GM21528 (cell line): ENCODE data around the gene EP300.
"Not testable (repeated sequence)": the region's sequence is repeated elsewhere in the genome, so short reads cannot be mapped to it uniquely, and the experiment has no call there.

Source experiments
- ATAC-seq: cut with Tn5 transposase; IDR thresholded peaks from one replicate; pipeline ENCODE4 v1.9.1; 2021; ENCODE audit warnings: mild to moderate bottlenecking, moderate library complexity; ENCODE audit not compliant: unreplicated experiment, low FRiP score

The EP300 gene

GRCh38 chr22:41092023-41092817, at the start of gene EP300:
TSS of gene EP300 (plus strand) at chr22:41092592. CDS start at chr22:41093005, 413 bp downstream.
- peak; percentile 35 for ATAC-seq

DNA sequence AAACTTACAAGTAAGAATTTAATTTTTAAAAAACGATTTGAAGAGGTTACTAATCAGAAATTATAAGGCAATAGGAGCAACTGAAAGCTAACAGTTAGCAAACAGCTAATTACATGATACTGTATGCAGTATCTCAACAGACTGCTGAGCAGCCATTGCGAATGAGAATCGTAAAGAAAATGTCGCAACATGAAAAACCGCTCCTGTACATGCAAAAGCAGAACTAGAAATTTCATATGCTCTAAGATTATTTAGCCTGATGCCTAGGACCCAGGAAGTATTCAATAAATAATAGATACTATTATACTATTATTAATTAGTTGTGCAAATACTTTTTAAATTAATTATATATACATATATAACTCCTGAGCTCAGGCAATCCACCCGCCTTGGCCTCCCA, 48.7 kb upstream of the EP300 start:
- ATAC-seq: no peak

GRCh38 chr22:41045575-41045974, 46.8 kb upstream of the EP300 start:
- ATAC-seq: not testable (repeated sequence)

- no peak for ATAC-seq
These were observed 44.6 kb upstream of the EP300 start for GRCh38 chr22:41047801-41048211.

DNA sequence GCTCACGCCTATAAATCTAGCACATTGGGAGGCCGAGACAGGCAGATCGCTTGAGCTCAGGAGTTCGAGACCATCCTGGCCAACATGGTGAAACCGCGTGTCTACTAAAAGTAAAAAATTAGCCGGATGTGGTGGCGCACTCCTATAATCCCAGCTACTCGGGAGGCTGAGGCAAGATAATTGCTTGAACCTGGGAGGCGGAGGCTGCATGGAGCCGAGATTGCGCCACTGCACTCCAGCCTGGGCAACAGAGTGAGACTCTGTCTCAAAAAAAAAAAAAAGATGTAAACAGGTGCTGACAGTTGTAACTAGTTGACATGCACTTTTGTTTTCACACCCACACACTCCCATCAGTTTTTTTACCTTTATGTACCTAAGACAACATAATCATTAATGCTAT, 44.0 kb upstream of the EP300 start:
- not testable (repeated sequence) for ATAC-seq

- no peak for ATAC-seq
These were observed 43.3 kb upstream of the EP300 start for GRCh38 chr22:41048791-41049717.

DNA sequence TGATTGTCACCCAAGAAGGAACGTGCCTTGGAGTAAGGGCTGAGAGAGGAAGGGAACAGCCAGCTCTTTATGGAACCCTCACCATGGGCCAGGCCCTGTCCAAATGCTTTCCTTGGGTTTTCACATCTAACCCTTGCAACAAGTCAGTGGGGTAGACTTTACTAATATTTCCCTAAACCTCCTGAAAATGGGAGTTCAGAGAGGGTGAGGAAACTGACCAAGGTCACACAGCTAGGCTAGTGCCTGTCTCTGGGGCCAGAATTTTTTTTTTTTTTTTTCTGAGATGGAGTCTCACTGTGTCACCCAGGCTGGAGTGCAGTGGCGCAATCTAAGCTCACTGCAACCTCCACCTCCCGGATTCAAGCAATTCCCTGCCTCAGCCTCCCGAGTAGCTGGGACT, 42.6 kb upstream of the EP300 start:
- ATAC-seq: not testable (repeated sequence)

GRCh38 chr22:41050883-41051282, 41.5 kb upstream of the EP300 start:
- no peak for ATAC-seq

GRCh38 chr22:41052661-41053490, 39.5 kb upstream of the EP300 start:
- no peak for ATAC-seq

- ATAC-seq: no peak
These were observed 35.3 kb upstream of the EP300 start for GRCh38 chr22:41057076-41057475.

GRCh38 chr22:41062146-41062545, 30.2 kb upstream of the EP300 start:
- no peak for ATAC-seq

GRCh38 chr22:41064326-41064725, 28.1 kb upstream of the EP300 start:
- ATAC-seq: not testable (repeated sequence)

DNA sequence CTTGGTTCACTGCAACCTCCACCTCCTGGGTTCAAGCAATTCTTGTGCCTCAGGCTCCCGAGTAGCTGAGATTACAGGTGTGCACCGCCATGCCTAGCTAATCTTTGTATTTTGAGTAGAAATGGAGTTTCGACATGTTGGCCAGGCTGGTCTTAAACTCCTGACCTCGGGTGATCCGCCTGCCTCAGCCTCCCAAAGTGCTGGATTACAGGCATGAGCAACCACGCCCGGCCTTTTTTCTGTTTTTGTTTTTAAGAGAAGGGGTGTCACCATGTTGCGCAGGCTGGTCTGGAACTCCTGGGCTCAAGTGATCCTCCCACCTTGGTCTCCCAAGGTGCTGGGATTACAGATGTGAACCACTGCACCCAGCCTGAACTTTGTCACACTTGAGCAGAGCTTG, 26.1 kb upstream of the EP300 start:
- not testable (repeated sequence) for ATAC-seq

DNA sequence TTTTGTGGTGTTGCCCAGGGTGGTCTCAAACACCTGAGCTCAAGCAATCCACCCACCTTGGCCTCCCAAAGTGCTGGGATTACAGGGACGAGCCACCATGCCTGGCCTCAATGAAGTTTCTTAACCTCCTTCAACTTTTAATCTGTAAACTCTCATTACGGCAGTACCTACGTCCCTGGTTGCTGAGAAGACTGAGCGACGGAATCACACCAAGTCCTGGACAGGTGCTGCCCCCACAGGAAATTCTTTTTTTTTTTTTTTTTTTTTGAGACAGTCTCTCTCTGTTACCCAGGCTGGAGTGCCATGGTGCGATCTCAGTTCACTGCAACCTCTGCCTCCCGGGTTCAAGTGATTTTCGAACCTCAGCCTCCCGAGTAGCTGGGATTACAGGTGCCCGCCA, 24.4 kb upstream of the EP300 start:
- not testable (repeated sequence) for ATAC-seq

DNA sequence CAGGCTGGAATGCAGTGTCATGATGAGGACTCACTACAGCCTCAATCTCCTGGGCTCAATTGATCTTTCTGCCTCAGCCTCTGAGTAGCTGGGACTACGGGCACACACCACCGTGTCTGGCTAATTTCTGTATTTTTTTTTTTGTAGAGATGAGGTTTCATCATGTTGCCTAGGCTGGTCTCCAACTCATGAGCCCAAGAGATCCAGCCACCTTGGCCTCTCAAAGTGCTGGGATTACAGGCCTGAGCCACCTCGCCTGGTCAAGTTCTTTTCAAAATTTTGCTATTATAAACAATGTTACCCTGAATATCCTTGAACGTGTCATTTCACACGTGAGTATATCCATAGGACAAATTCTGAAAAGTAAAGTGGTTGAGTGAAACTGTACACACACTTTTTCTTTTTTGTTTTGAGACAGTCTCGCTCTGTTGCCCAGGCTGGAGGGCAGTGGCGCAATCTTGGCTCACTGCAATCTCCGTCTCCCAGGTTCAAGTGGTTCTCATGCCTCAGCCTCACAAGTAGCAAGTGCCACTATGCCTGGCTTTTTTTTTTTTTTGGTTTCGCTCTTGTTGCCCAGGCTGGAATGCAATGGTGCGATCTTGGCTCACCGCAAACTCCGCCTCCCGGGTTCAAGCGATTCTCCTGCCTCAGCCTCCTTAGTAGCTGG, 21.6 kb upstream of the EP300 start:
- no peak for ATAC-seq

DNA sequence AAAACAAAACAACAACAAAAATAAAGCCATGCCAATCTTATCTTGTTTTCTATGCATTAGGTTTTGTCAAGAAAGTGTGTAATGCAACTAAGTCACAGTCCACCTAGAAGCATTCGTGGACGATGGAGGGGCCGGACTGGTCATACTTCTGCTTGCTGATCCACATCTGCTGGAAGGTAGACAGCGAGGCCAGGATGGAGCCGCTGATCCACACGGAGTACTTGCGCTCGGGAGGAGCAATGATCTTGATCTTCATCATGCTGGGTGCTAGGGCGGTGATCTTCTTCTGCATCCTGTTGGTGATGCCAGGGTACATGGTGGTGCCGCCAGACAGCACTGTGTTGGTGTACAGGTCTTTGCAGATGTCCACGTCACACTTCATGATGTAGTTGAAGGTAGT, 18.3 kb upstream of the EP300 start:
- ATAC-seq: no peak

- no peak for ATAC-seq
These were observed 17.9 kb upstream of the EP300 start for GRCh38 chr22:41074466-41074865.

DNA sequence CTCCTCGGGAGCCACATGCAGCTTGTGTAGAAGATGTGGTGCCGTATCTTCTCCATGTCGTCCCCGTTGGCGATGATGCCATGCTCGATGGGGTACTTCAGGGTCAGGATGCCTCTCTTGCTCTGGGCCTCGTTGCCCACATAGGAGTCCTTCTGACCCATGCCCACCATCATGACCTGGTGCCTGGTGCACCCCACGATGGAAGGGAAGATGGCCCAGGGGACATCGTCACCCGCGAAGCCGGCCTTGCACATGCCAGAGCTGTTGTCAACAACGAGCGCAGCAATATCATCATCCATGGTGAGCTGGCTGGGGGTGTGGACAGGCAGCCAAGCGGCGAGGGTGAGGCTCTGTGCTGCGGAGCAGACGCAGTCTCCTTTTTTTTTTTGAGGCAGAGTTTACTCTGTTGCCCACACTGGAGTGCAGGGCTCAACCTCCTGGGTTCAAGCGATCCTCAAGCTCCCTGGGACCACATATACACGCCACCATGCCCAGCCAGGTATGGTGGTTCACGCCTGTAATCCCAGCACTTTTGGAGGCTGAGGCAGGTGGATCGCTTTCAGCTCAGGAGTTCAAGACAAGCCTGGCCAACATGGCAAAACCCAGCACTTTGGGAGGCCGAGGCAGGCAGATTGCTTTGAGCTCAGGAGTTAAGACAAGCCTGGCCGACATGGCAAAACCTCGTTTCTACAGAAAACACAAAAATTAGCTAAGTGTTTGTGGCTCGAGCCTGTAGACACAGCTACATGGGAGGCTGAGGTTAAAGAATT, 17.3 kb upstream of the EP300 start:
- no peak for ATAC-seq

DNA sequence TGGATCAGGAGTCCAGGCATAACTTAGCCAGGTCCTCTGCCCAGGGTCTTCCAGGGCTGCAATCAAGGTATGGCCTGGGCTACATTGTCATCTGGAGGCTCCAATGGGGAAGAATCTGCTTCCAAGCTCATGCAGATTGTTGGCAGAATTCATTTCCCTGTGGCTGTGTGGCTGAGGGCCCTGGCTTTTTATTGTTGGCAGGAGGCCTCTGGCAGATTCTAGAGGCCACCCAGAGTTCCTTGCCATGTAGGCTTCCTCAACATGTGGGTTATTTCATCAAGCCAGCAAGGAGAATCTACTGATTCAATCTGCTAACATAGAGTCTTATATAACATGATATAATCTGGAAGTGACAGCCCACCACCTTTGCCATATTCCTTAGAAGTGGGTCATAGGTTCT, 16.4 kb upstream of the EP300 start:
- no peak for ATAC-seq
